Activated gamma-delta T cell treated with anti-CD3 and anti-CD28 coated beads, Interleukin-2, amount 50 U/mL, for 16 hours (primary cell): ENCODE results near the gene CUL4A.

Experiments used
- DNase-seq: peaks from one replicate; pipeline ENCODE4 v3.0.0-alpha.2; 2020; ENCODE audit warnings: low read depth

The CUL4A gene

GRCh38 chr13:113179374-113180230, 29.8 kb upstream of the CUL4A start:
- DNase-seq, result no peak

GRCh38 chr13:113182046-113182445, 27.4 kb upstream of the CUL4A start:
- no peak for DNase-seq

- no peak for DNase-seq
Measured at GRCh38 chr13:113183450-113184129, 25.8 kb upstream of the CUL4A start.

- DNase-seq, result no peak
Measured at GRCh38 chr13:113184568-113185440, 24.6 kb upstream of the CUL4A start.

GRCh38 chr13:113186061-113186900, 23.1 kb upstream of the CUL4A start:
- DNase-seq, result no peak

GRCh38 chr13:113187263-113187669, 22.1 kb upstream of the CUL4A start:
- no peak for DNase-seq

GRCh38 chr13:113187883-113188665, 21.3 kb upstream of the CUL4A start:
- no peak for DNase-seq

- DNase-seq, result no peak
Measured at GRCh38 chr13:113190181-113190580, 19.2 kb upstream of the CUL4A start.

GRCh38 chr13:113192279-113192678, 17.1 kb upstream of the CUL4A start:
- DNase-seq, result no peak

GRCh38 chr13:113192902-113193301, 16.5 kb upstream of the CUL4A start:
- no peak for DNase-seq

- DNase-seq, result no peak
Measured at GRCh38 chr13:113195360-113195759, 14.1 kb upstream of the CUL4A start.

- no peak for DNase-seq
Measured at GRCh38 chr13:113196970-113197737, 12.3 kb upstream of the CUL4A start.

GRCh38 chr13:113201815-113202214, 7.6 kb upstream of the CUL4A start:
- no peak for DNase-seq

- no peak for DNase-seq
Measured at GRCh38 chr13:113202912-113203311, 6.5 kb upstream of the CUL4A start.

GRCh38 chr13:113203507-113204377, 5.7 kb upstream of the CUL4A start:
- no peak for DNase-seq

GRCh38 chr13:113204378-113204734, 5.1 kb upstream of the CUL4A start:
- DNase-seq, result no peak

- no peak for DNase-seq
Measured at GRCh38 chr13:113205428-113205931, 3.9 kb upstream of the CUL4A start.

GRCh38 chr13:113207460-113207859, 2.0 kb upstream of the CUL4A start:
- DNase-seq, result no peak

GRCh38 chr13:113207890-113208420, 1.5 kb upstream of the CUL4A start:
- no peak for DNase-seq
